Lower leg skin (tissue), 3 donors: ENCODE data around the gene IPO11.

Experiments
- POLR2A ChIP-seq, 2 donors: fragments of 450-650 bp; IDR thresholded peaks; one replicate each; pipeline ENCODE4 v1.6.1; 2016 to 2017; ENCODE audit warnings: antibody characterized with exemption in 2 of 2, mild to moderate bottlenecking in 1 of 2, moderate library complexity in 1 of 2
- TF ChIP-seq, protein P1 (sequence below), 3 donors: fragments of 450-650 bp; IDR thresholded peaks; one replicate each; pipeline ENCODE4 v1.5.1; 2016; ENCODE audit warnings: antibody characterized with exemption in 3 of 3, mild to moderate bottlenecking in 3 of 3, moderate library complexity in 2 of 3

DNA sequence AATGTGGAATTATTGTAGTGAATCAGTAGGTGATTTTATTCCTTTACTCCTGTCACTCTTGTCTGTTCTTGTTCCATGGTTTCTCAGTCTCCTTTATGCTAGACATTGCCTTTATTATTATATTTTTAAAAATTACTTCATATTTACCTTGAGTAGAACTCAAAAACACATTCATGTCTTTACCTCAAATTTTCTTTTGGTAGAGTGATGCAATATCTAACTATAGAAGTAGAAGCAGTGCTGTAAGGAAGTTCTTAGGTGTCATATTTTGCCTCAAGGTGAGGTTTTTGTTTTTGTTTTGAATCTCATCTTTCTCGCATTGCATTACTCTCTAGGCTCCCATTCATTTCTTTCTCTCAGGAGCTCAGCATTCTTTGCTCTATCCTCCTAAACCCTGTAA lies 12.2 kb downstream of the IPO11 start:
- no peak for TF ChIP-seq POLR2A (IDR thresholded peaks at IDR 0.05)
- TF ChIP-seq, protein P1, sequence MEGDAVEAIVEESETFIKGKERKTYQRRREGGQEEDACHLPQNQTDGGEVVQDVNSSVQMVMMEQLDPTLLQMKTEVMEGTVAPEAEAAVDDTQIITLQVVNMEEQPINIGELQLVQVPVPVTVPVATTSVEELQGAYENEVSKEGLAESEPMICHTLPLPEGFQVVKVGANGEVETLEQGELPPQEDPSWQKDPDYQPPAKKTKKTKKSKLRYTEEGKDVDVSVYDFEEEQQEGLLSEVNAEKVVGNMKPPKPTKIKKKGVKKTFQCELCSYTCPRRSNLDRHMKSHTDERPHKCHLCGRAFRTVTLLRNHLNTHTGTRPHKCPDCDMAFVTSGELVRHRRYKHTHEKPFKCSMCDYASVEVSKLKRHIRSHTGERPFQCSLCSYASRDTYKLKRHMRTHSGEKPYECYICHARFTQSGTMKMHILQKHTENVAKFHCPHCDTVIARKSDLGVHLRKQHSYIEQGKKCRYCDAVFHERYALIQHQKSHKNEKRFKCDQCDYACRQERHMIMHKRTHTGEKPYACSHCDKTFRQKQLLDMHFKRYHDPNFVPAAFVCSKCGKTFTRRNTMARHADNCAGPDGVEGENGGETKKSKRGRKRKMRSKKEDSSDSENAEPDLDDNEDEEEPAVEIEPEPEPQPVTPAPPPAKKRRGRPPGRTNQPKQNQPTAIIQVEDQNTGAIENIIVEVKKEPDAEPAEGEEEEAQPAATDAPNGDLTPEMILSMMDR (IDR thresholded peaks at IDR 0.05), result no peak
